Stomach smooth muscle (tissue), 2 donors: ENCODE measurements around the gene WDR18.
A peak's percentile ranks its signal among the peaks of the same experiment; 100 is the strongest.

Experiments used
- H3K27ac ChIP-seq: one replicate; pipeline ENCODE4 v1.7.0; 2013; ENCODE audit warnings: mild to moderate bottlenecking, low read length, inconsistent platforms
- H3K27me3 ChIP-seq, 2 donors: one replicate each; pipeline ENCODE4 v1.7.0; 2013; ENCODE audit warnings: low read length in 2 of 2; ENCODE audit not compliant: insufficient read depth in 2 of 2, control insufficient read depth in 1 of 2
- H3K36me3 ChIP-seq, 2 donors: one replicate each; pipeline ENCODE4 v1.7.0; 2013; ENCODE audit warnings: low read length in 2 of 2; ENCODE audit not compliant: control insufficient read depth in 2 of 2, insufficient read depth in 2 of 2
- H3K4me1 ChIP-seq: one replicate; pipeline ENCODE4 v1.7.0; 2013; ENCODE audit warnings: low read length; ENCODE audit not compliant: control insufficient read depth, insufficient read depth
- H3K4me3 ChIP-seq, 2 donors: one replicate each; pipeline ENCODE4 v1.7.0; 2013; ENCODE audit warnings: low read length in 2 of 2
- H3K9ac ChIP-seq, 2 donors: one replicate each; pipeline ENCODE4 v1.7.0; 2013; ENCODE audit warnings: low read length in 2 of 2, mild to moderate bottlenecking in 1 of 2
- H3K9me3 ChIP-seq, 2 donors: one replicate each; pipeline ENCODE4 v1.7.0; 2013; ENCODE audit warnings: low read length in 2 of 2; ENCODE audit not compliant: control insufficient read depth in 2 of 2
- donor health status: healthy.
- donor health status: Pancreatic carcinoma.

Gene WDR18

GRCh38 chr19:1010586-1011510 is 26.7 kb downstream of the WDR18 start:
- no peak overlapping the region for H3K4me3 ChIP-seq
- H3K9ac ChIP-seq: no peak overlapping the region
- H3K27me3 ChIP-seq: no peaks in the 10 kb centered on the region
- peaks cover 7 to 14% of the 10 kb centered on the region in 2 donors for H3K36me3 ChIP-seq
- H3K9me3 ChIP-seq: no peaks in the 10 kb centered on the region
- H3K27ac ChIP-seq: no peak overlapping the region
- peaks cover 17% of the 10 kb centered on the region for H3K4me1 ChIP-seq

DNA sequence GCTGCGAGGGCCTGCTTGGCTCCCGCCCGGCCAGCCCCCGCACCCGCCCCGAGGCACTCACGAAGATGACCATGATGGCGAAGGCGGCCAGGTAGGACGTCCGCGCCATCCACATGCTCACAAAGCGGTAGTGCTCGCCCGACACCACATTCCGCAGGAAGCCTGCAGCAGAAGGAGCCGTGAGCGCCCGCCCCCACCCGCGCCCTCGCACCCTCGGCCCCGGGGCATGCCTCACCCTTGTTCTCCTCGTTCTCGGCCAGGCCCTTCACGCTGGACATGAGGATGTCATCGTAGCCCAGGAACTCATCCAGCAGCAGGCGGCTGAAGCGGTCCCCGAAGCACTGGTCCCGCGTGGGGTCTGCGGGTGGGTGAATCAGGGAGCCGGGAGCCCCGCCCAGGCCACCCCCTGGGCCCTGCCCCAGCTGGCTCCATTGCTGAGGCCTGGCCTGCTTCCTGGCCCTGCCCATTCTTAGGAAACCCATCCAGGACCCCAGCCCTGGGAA is 27.7 kb downstream of the WDR18 start:
- no peaks in the 10 kb centered on the region for H3K9me3 ChIP-seq
- H3K27me3 ChIP-seq: no peaks in the 10 kb centered on the region
- H3K4me1 ChIP-seq: peaks cover 27% of the 10 kb centered on the region
- H3K4me3 ChIP-seq: no peak overlapping the region
- no peak overlapping the region for H3K9ac ChIP-seq
- peaks cover 7 to 14% of the 10 kb centered on the region in 2 donors for H3K36me3 ChIP-seq
- H3K27ac ChIP-seq: no peak overlapping the region

GRCh38 chr19:1012334-1012733 is 28.2 kb downstream of the WDR18 start:
- Histone ChIP-seq H3K27ac (no peak overlapping the region), H3K4me3 (no peak overlapping the region), H3K9ac (no peak overlapping the region), H3K36me3 (peaks cover 7 to 14% of the 10 kb centered on the region in 2 donors), H3K27me3 (no peaks in the 10 kb centered on the region), H3K4me1 (peaks cover 31% of the 10 kb centered on the region), H3K9me3 (no peaks in the 10 kb centered on the region)

GRCh38 chr19:1013218-1013617 is 29.1 kb downstream of the WDR18 start:
- Histone ChIP-seq H3K27me3 (no peaks in the 10 kb centered on the region), H3K9me3 (no peaks in the 10 kb centered on the region), H3K4me3 (no peak overlapping the region), H3K4me1 (peaks cover 40% of the 10 kb centered on the region), H3K36me3 (peaks cover 7 to 14% of the 10 kb centered on the region in 2 donors), H3K27ac (no peak overlapping the region), H3K9ac (no peak overlapping the region)

- Histone ChIP-seq H3K9me3 (no peaks in the 10 kb centered on the region), H3K4me3 (no peak overlapping the region), H3K4me1 (peaks cover 52% of the 10 kb centered on the region), H3K9ac (no peak overlapping the region), H3K27me3 (no peaks in the 10 kb centered on the region), H3K36me3 (peaks cover 7 to 14% of the 10 kb centered on the region in 2 donors), H3K27ac (no peak overlapping the region)
Observed at GRCh38 chr19:1014161-1015060, 30.3 kb downstream of the WDR18 start.

DNA sequence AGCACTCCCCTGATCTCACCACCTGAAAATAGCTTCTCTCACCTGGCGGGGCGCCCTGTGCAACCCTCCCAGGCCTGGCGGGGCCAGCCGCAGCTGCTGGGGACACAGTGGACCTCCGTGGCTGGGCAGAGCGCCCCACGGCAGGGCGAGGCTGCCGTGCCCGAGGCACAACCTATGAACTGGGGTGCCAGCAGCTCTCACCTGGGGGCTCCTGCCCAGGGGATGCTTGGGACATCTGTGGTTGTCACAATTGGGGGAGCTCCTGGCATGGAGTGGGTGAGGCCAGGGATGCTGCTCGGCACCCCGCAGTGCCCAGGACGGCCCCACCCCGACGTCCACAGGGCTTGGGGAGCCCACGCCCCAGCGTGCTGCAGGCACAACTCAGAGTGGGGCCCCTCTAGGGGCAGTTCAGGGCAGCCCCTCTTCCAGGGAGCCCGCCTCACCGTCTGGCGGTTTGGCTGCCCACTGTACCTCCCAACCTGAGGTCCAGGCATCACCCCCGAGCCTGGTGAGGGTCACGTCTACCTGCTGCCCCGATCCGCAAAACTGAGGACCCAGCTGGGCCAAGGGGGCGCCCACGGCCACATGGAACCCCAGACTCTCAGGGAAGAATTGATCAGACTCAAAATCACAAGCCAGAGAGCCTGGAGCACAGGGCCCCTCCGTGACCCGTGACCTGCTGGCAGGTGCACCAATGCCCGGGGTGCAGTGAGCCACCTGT is 31.1 kb downstream of the WDR18 start:
- Histone ChIP-seq H3K9ac (no peak overlapping the region), H3K9me3 (no peaks in the 10 kb centered on the region), H3K27ac (no peak overlapping the region), H3K4me1 (peaks cover 60% of the 10 kb centered on the region), H3K4me3 (no peak overlapping the region), H3K27me3 (no peaks in the 10 kb centered on the region), H3K36me3 (peaks cover 7 to 14% of the 10 kb centered on the region in 2 donors)

DNA sequence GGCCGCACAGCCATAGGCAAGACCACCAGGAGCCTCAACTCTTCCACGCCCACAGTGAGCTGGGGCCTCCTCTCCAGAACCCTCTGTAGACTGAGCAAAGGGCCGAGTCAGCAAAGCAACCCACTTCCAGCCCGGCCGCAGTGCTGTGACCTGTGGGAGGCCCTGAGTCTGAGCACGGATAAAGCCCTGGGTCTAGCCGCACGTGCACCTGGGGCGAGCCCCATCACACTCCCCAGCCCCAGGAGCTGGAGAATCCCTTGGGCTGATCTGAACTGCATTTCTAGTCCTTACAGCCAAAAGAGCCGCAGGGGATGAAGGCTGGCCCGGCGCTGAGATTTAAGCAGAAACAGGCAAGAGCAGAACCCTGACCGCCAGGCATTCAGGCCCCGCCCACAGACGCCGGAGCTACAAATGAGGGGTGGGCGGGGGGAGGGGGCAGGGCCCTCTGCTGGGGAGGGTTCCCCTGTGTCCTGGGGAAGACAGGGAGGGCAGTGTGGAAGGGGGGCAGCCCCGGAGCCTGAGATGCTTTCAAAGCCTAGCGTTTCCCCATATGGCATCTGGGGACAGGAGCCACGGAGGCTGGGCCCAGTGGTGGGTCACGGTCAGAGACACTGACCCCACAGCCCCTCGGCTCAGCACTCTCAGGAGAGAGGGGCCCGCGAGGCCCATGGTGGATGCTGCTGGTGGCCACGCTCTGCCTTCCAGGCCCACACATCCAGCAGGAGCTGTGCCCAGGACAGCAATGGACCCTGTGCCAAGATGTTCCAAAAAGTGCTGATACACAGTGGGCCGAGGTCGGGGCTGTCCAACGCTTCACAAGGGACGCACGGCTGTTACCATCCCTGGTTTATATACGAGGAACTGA is 31.9 kb downstream of the WDR18 start:
- Histone ChIP-seq H3K36me3 (peaks cover 7 to 14% of the 10 kb centered on the region in 2 donors), H3K27me3 (no peaks in the 10 kb centered on the region), H3K4me1 (peaks cover 63% of the 10 kb centered on the region), H3K9me3 (no peaks in the 10 kb centered on the region), H3K9ac (peak overlapping the region in 1 of 2 donors; percentile 27), H3K27ac (peak overlapping the region; percentile 11), H3K4me3 (peak overlapping the region in 1 of 2 donors; percentile 47)

GRCh38 chr19:1016647-1017114 is 32.5 kb downstream of the WDR18 start:
- peaks cover 66% of the 10 kb centered on the region for H3K4me1 ChIP-seq
- peak overlapping the region in 1 of 2 donors; percentile 27 for H3K9ac ChIP-seq
- H3K27me3 ChIP-seq: no peaks in the 10 kb centered on the region
- H3K36me3 ChIP-seq: peaks cover 7 to 12% of the 10 kb centered on the region in 2 donors
- peak overlapping the region; percentile 8 to 47 for H3K4me3 ChIP-seq
- H3K9me3 ChIP-seq: no peaks in the 10 kb centered on the region
- H3K27ac ChIP-seq: peak overlapping the region; percentile 11

GRCh38 chr19:1017115-1017905 is 33.2 kb downstream of the WDR18 start:
- Histone ChIP-seq H3K9ac (peak overlapping the region in 1 of 2 donors; percentile 2), H3K27ac (no peak overlapping the region), H3K9me3 (no peaks in the 10 kb centered on the region), H3K4me1 (peaks cover 69% of the 10 kb centered on the region), H3K36me3 (peaks cover 6 to 10% of the 10 kb centered on the region in 2 donors), H3K4me3 (peak overlapping the region; percentile 8 to 47), H3K27me3 (no peaks in the 10 kb centered on the region)
